Fibroblast of lung (primary cell): ENCODE results near the gene GNG12. TPM values are rescaled to one million over a fixed set of nuclear protein-coding genes. Genes with fewer than 3 reads are reported as not detected.

ENCODE experiments used
- DNase-seq, 2 donors: peaks; one replicate each; pipeline versions ENCODE4 v3.0.0 to v3.0.0-alpha.2; 2010; ENCODE audit warnings: low read depth in 2 of 2
- H2AFZ ChIP-seq: 2 replicates; pipeline ENCODE4 v1.5.1; 2012; ENCODE audit warnings: low read length, control low read depth, inconsistent platforms
- H3K27ac ChIP-seq: 2 replicates; pipeline ENCODE4 v1.5.1; 2011; ENCODE audit warnings: low read length, control low read depth; ENCODE audit not compliant: insufficient read depth
- H3K27me3 ChIP-seq: 2 replicates; pipeline ENCODE4 v1.5.1; 2011; ENCODE audit warnings: mild to moderate bottlenecking, low read length; ENCODE audit not compliant: control insufficient read depth, insufficient read depth
- H3K36me3 ChIP-seq: 2 replicates; pipeline ENCODE4 v1.5.1; 2011; ENCODE audit warnings: low read length; ENCODE audit not compliant: control insufficient read depth, insufficient read depth
- H3K4me1 ChIP-seq: 2 replicates; pipeline ENCODE4 v1.5.1; 2011; ENCODE audit warnings: low read length; ENCODE audit not compliant: control insufficient read depth, insufficient read depth; ENCODE audit errors: extremely low read depth
- H3K4me2 ChIP-seq: 2 replicates; pipeline ENCODE4 v1.5.1; 2011; ENCODE audit warnings: low read length, control low read depth; ENCODE audit not compliant: insufficient read depth; ENCODE audit errors: extremely low read depth
- H3K4me3 ChIP-seq, 4 experiments: fragments of 200-600 bp in 1 of 4; sonication (generic) in 1 of 4; replicated peaks in 1 of 4; 2 replicates each; pipeline ENCODE4 v1.5.1; 2011 to 2016; ENCODE audit warnings: low read length in 4 of 4, low read depth in 3 of 4, mild to moderate bottlenecking in 3 of 4, control low read depth in 2 of 4, inconsistent platforms in 1 of 4, mixed read lengths in 1 of 4; ENCODE audit not compliant: insufficient read depth in 1 of 4; ENCODE audit errors: control extremely low read depth in 1 of 4
- H3K79me2 ChIP-seq: 2 replicates; pipeline ENCODE4 v1.5.1; 2012; ENCODE audit warnings: mild to moderate bottlenecking, low read length, inconsistent platforms; ENCODE audit not compliant: control insufficient read depth, insufficient read depth
- H3K9ac ChIP-seq: 2 replicates; pipeline ENCODE4 v1.5.1; 2011; ENCODE audit warnings: mild to moderate bottlenecking, low read length, control low read depth; ENCODE audit not compliant: insufficient read depth
- H3K9me3 ChIP-seq: 2 replicates; pipeline ENCODE4 v1.5.1; 2012; ENCODE audit warnings: low read depth, low read length; ENCODE audit not compliant: control insufficient read depth, insufficient read depth
- H4K20me1 ChIP-seq: 2 replicates; pipeline ENCODE4 v1.5.1; 2011; ENCODE audit warnings: low read length; ENCODE audit not compliant: control insufficient read depth, insufficient read depth; ENCODE audit errors: extremely low read depth
- EZH2 ChIP-seq: IDR thresholded peaks from 2 replicates; pipeline ENCODE4 v1.5.1; 2012; ENCODE audit warnings: low read length, control low read depth, mild to moderate bottlenecking; ENCODE audit errors: missing control alignments
- polyA plus RNA-seq, 2 donors: library from polyadenylated mRNA; depleted of rRNA in 1 of 2; stranded (reverse) in 1 of 2; unstranded in 1 of 2; fragments of >200 nt; gene quantifications; 2 replicates each; pipeline ENCODE4 v1.2.1, GENCODE V29; 2011 to 2012; ENCODE audit warnings: missing spikeins in 1 of 2
- total RNA-seq: library from RNA; depleted of rRNA; stranded (reverse); fragments of >200 nt; gene quantifications from 2 replicates; pipeline ENCODE4 v1.2.1, GENCODE V29; 2014
- TF ChIP-seq, protein P1 (sequence below), 2 donors: IDR thresholded peaks in 1 of 2; conservative IDR thresholded peaks in 1 of 2; 1 replicate in 1 of 2; 2 replicates in 1 of 2; pipeline ENCODE4 v1.5.1; 2011 to 2012; ENCODE audit warnings: low read length in 2 of 2, control low read depth in 1 of 2, inconsistent platforms in 1 of 2, low read depth in 1 of 2, mild to moderate bottlenecking in 1 of 2

Gene GNG12
- total and polyA plus RNA-seq, 2 donors (not counting 1 experiment from before 2014, with no cell fraction given): 127 to 241 TPM

DNA sequence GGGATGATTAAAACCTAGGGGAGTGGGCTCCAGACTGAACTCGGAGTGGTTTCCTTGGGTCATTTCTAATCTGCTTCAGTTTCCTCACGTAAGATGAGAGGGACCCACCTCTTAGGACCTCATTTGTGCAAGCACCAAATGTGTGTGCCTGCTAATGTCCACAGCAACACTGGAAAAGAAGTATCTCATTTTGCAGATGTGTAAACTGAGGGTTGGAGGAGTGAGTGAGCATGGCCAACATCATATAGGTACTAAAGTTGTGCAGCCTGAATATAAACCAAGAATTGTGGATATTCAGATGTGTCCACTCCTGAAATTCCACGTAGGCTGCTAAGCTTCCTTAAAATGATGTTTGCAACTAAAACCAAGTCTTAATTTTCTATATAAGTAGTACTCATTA lies 96.5 kb downstream of the GNG12 start:
- H3K36me3 ChIP-seq: no peaks in the 10 kb centered on the region
- H3K4me1 ChIP-seq: peaks cover 30% of the 10 kb centered on the region
- H3K4me3 ChIP-seq: no peak overlapping the region
- H3K27ac ChIP-seq: peak overlapping the region; percentile 87
- no peak for TF ChIP-seq EZH2
- TF ChIP-seq, protein P1, sequence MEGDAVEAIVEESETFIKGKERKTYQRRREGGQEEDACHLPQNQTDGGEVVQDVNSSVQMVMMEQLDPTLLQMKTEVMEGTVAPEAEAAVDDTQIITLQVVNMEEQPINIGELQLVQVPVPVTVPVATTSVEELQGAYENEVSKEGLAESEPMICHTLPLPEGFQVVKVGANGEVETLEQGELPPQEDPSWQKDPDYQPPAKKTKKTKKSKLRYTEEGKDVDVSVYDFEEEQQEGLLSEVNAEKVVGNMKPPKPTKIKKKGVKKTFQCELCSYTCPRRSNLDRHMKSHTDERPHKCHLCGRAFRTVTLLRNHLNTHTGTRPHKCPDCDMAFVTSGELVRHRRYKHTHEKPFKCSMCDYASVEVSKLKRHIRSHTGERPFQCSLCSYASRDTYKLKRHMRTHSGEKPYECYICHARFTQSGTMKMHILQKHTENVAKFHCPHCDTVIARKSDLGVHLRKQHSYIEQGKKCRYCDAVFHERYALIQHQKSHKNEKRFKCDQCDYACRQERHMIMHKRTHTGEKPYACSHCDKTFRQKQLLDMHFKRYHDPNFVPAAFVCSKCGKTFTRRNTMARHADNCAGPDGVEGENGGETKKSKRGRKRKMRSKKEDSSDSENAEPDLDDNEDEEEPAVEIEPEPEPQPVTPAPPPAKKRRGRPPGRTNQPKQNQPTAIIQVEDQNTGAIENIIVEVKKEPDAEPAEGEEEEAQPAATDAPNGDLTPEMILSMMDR (conservative IDR thresholded peaks at IDR 0.05 in 1 of 2, IDR thresholded peaks at IDR 0.05 in 1 of 2; ENCODE audit: low read depth in 1 of 2, low read length in 2 of 2): no peak
- H4K20me1 ChIP-seq: no peaks in the 10 kb centered on the region
- H3K4me2 ChIP-seq: peak overlapping the region; percentile 86
- H3K27me3 ChIP-seq: no peaks in the 10 kb centered on the region
- no peaks in the 10 kb centered on the region for H3K9me3 ChIP-seq
- peaks cover 29% of the 10 kb centered on the region for H3K79me2 ChIP-seq
- no peak overlapping the region for H2AFZ ChIP-seq
- H3K9ac ChIP-seq: no peak overlapping the region
- DNase-seq: no peak

DNA sequence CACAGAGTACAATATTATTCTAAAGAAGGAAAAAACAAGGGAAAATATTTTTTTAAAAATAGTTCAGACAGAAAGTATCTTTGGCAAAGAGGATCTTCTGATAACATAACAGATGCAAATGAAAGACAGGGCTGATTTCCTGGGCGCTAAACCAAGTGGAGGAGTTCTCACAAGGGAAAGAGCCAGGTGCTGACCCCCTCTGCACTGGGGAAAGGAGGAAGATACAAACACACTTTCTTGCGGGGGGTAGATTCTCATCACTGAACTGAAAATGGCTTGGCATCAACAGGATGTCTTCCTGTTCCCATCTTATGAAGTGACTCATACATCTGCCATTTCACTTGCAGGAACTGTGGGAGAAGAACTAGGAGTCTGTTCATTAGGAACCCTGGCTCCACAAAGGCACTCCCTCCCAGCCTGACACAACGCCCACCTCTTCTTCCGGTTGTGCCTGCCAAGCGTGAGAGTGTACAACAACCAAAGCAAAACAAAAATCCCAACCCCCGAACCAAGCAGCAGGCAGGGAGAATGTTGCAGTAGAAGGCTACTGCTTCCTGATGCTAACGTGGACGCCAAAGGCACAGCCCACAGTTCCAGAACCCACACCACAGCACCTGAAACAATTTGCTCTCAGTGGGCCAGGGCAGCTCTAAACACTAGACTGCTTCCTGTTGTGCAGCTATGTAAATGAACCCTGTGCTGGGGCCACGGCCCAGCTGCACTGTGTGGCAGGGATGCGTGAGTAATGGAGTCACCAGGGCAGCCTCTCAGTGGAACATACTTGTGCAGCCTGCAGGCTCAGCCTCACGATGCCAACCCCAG lies 97.2 kb downstream of the GNG12 start:
- TF ChIP-seq, protein P1 (conservative IDR thresholded peaks at IDR 0.05 in 1 of 2, IDR thresholded peaks at IDR 0.05 in 1 of 2; ENCODE audit: low read depth in 1 of 2, low read length in 2 of 2): no peak
- TF ChIP-seq EZH2: no peak
- Histone ChIP-seq H3K4me1 (peaks cover 30% of the 10 kb centered on the region), H3K79me2 (peaks cover 31% of the 10 kb centered on the region), H4K20me1 (no peaks in the 10 kb centered on the region), H3K4me2 (peak overlapping the region; percentile 86), H3K9ac (peak overlapping the region; percentile 32), H3K36me3 (no peaks in the 10 kb centered on the region), H2AFZ (no peak overlapping the region), H3K9me3 (no peaks in the 10 kb centered on the region), H3K27ac (peak overlapping the region; percentile 87), H3K4me3 (peak overlapping the region in 3 of 4 experiments; percentile 0 to 25 (median 18)), H3K27me3 (no peaks in the 10 kb centered on the region)
- peak; percentile 82 to 97 for DNase-seq

DNA sequence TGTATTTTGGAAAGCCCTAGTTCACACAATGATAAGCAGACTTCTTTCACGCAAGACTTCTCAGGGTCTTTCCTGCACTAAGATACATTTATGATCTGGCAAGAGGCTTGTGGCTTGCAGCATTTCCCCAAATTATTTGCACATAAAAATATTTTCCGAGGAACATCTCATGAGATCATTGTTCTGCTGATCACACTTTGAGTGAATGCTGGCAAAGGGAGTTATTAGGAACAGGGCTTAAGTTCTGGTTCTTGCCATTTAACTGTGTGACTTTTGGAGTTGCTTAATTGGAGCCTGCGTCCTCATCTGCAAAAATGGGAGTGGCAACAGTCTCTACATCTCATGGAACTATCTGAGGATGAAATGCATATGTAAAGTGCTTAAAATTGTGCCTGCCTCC lies 98.1 kb downstream of the GNG12 start:
- Histone ChIP-seq H3K79me2 (peaks cover 29% of the 10 kb centered on the region), H3K9me3 (no peaks in the 10 kb centered on the region), H3K4me3 (no peak overlapping the region), H2AFZ (no peak overlapping the region), H3K27me3 (no peaks in the 10 kb centered on the region), H3K4me2 (no peak overlapping the region), H3K4me1 (peaks cover 30% of the 10 kb centered on the region), H3K36me3 (no peaks in the 10 kb centered on the region), H3K9ac (no peak overlapping the region), H3K27ac (peak overlapping the region; percentile 17), H4K20me1 (no peaks in the 10 kb centered on the region)
- TF ChIP-seq EZH2: no peak
- TF ChIP-seq, protein P1 (conservative IDR thresholded peaks at IDR 0.05 in 1 of 2, IDR thresholded peaks at IDR 0.05 in 1 of 2; ENCODE audit: low read depth in 1 of 2, low read length in 2 of 2): no peak
- no peak for DNase-seq
